Right lobe of liver (tissue), 6 donors: ENCODE measurements around the gene PPP1R37. TPM values are rescaled to one million over a fixed set of nuclear protein-coding genes. Genes with fewer than 3 reads are reported as not detected.

ENCODE experiments used
- ATAC-seq, 4 donors: fragments of 200-7000 bp; cut with Tn5 transposase; one replicate each; pipeline ENCODE4 v1.9.1; 2020; ENCODE audit warnings: mild to moderate bottlenecking in 4 of 4, moderate library complexity in 4 of 4
- DNase-seq, 3 donors: peaks; one replicate each; pipeline ENCODE4 v3.0.0-alpha.2; 2020
- H3K27ac ChIP-seq, 3 donors: fragments of 200-600 bp; one replicate each; pipeline ENCODE4 v1.8.0; 2022
- H3K27me3 ChIP-seq, 2 donors: fragments of 200-600 bp; one replicate each; pipeline ENCODE4 v1.8.0; 2022
- H3K36me3 ChIP-seq, 4 donors: fragments of 200-600 bp; sonication (generic) in 1 of 4; one replicate each; pipeline versions ENCODE4 v1.5.1 to v1.8.0; 2017 to 2022; ENCODE audit warnings: control low read depth in 1 of 4
- H3K4me1 ChIP-seq, 4 donors: fragments of 200-600 bp; sonication (generic) in 1 of 4; one replicate each; pipeline versions ENCODE4 v1.5.1 to v1.8.0; 2017 to 2022; ENCODE audit warnings: control low read depth in 1 of 4
- H3K4me3 ChIP-seq, 3 donors: fragments of 200-600 bp; one replicate each; pipeline ENCODE4 v1.8.0; 2022
- H3K9me3 ChIP-seq, 4 donors: fragments of 200-600 bp; sonication (generic) in 1 of 4; one replicate each; pipeline versions ENCODE4 v1.5.1 to v1.8.0; 2017 to 2022; ENCODE audit warnings: control low read depth in 1 of 4
- POLR2A ChIP-seq: fragments of 450-650 bp; IDR thresholded peaks from one replicate; pipeline ENCODE4 v1.6.1; 2017; ENCODE audit warnings: antibody characterized with exemption, mild to moderate bottlenecking
- WGBS: methylation state at CpG from one replicate; pipeline ENCODE4 v1.1.6; 2018; ENCODE audit warnings: low coverage, low lambda C conversion rate; ENCODE audit not compliant: insufficient coverage; ENCODE audit errors: missing lambda C conversion rate; 5-methylcytosine and 5-hydroxymethylcytosine counted together
- intact Hi-C, 2 donors: fragments of 100-400 bp; cut with DNase I; formaldehyde crosslinking; loops; one replicate each; pipeline versions ENCODE4 v1.11.2 to v1.14.1; 2022
- total RNA-seq, 6 experiments: library from RNA; depleted of rRNA in 2 of 6; stranded (reverse); fragments of >200 nt in 2 of 6; fragmentation: NEBNext Ultra II Directional in 3 of 6; extraction: Animal tissue kit (Norgen Biotek cat#: 25700) in 3 of 6; gene quantifications; one replicate each; pipeline versions ENCODE4 v1.1.0 to v1.2.4, GENCODE V29; 2016 to 2023
- TF ChIP-seq, protein P1 (sequence below), 4 donors: fragments of 200-600 bp in 3 of 4; fragments of 450-650 bp in 1 of 4; IDR thresholded peaks; one replicate each; pipeline versions ENCODE4 v1.5.1 to v1.8.0; 2016 to 2022; ENCODE audit warnings: antibody characterized with exemption in 4 of 4, mild to moderate bottlenecking in 2 of 4
- donor health status: DM: no; HTN: yes; CAD: no.
- donor health status: DM: no; HTN: no; CAD: no.
- donor health status: DM: no; HTN: no; CAD: no.
- donor health status: DM: no; HTN: yes; CAD: no.
- donor health status: DM: no; HTN: yes; CAD: no.

The PPP1R37 gene
- total RNA-seq, 6 experiments from 2014 or later = 10.1 to 14.3 (median 11.0) TPM

DNA sequence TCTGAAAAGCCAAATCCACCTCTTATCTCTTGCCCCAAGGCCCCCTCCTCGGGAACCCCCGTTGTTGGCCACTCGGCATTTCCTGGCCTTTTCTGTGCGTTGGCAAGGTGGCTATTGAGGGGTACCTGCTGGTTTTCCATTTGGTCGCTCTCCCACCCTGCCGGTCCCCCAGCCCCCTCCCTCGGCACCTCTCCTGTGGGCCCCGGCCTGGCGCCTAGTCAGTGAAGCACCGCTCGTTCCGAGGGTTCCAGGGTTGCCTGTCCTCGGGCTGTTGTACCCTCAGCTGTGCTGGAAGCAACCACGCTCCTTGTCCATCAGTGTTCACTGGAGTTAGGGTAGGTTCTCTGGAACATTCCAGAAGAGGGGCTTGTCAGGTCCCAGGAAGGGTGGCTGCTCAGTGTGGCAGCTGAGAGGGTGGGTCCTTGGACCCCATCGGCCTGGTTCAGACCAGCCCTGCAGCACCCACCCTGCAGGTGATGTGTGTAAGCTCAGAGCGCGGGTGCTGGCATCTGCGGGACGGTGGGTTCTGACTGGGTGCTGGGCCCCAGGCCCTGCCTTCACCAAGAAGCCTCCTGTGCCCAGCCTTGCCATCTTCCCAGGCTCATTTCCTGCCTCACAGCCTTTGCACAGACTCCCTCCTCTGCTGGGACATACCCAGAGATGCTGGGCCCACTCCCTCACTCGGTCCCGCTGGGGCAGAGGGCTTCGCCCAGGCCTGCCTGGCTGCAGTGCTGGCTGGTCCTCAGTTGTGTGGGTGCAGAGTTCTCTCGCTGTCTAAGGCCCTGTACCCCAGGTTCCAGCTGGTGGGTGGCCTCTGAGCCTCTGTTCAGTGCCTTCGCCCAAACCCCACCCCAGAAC is 46.5 kb downstream of the PPP1R37 start:
- ATAC-seq = no peak
- 74% methylated on average over 3 of the region's 24 CpGs for WGBS
- TF ChIP-seq, protein P1, sequence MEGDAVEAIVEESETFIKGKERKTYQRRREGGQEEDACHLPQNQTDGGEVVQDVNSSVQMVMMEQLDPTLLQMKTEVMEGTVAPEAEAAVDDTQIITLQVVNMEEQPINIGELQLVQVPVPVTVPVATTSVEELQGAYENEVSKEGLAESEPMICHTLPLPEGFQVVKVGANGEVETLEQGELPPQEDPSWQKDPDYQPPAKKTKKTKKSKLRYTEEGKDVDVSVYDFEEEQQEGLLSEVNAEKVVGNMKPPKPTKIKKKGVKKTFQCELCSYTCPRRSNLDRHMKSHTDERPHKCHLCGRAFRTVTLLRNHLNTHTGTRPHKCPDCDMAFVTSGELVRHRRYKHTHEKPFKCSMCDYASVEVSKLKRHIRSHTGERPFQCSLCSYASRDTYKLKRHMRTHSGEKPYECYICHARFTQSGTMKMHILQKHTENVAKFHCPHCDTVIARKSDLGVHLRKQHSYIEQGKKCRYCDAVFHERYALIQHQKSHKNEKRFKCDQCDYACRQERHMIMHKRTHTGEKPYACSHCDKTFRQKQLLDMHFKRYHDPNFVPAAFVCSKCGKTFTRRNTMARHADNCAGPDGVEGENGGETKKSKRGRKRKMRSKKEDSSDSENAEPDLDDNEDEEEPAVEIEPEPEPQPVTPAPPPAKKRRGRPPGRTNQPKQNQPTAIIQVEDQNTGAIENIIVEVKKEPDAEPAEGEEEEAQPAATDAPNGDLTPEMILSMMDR (IDR thresholded peaks at IDR 0.05) = no peak
- no peak for TF ChIP-seq POLR2A
- no peak for DNase-seq
- Histone ChIP-seq H3K27me3 (no peaks in the 10 kb centered on the region), H3K36me3 (peaks cover 0 to 6% (median 0%) of the 10 kb centered on the region in 4 donors), H3K9me3 (no peaks in the 10 kb centered on the region), H3K27ac (no peak overlapping the region), H3K4me3 (no peak overlapping the region), H3K4me1 (no peaks in the 10 kb centered on the region)
- intact Hi-C loops = no loop called here

DNA sequence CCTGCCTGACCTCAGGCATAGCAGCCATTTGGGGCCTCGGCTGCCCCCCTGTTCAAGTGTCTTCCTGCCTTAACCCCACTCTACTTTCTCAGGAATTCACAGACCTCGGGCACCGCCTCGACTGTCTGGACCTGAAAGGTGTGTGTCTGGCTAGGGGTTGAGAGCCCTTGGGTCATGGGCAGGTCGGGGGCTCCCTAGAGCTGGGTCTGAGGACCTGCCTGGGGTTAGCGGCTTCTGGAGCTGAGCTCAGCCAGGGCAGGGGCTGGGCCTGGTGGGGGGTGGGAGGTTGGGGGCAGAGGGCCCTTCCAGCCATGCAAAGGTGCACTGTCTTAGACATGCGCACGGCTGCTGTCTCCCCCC is 47.1 kb downstream of the PPP1R37 start:
- no peak overlapping the region for H3K4me3 ChIP-seq
- no peak for ATAC-seq
- no peaks in the 10 kb centered on the region for H3K27me3 ChIP-seq
- H3K4me1 ChIP-seq = no peaks in the 10 kb centered on the region
- no peak for TF ChIP-seq POLR2A
- TF ChIP-seq, protein P1 (IDR thresholded peaks at IDR 0.05) = no peak
- intact Hi-C loops = no loop called here
- H3K27ac ChIP-seq = no peak overlapping the region
- no peak for DNase-seq
- 92% methylated on average over 2 of the region's 8 CpGs for WGBS
- peaks cover 0 to 9% (median 0%) of the 10 kb centered on the region in 4 donors for H3K36me3 ChIP-seq
- no peaks in the 10 kb centered on the region for H3K9me3 ChIP-seq

DNA sequence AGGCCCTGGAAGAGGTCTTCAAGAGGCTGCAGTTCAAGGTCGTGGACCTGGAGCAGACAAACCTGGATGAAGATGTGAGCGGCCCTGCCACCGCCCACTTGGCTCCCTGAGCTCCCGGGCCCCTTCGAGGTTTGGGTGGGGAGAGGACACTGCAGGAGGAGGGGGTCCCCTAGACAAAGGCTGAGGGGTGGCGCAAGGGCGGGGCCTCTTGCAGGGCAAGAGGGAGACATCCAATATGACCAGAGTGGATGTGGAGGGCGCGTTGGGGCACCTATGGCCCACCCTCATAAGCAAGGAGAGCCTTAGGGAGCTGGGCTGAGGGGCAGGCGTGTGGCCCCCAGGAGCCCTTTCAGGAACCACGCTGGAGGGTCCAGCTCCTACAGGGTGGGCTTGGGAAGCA is 47.6 kb downstream of the PPP1R37 start:
- no peak for ATAC-seq
- no peaks in the 10 kb centered on the region for H3K9me3 ChIP-seq
- no peaks in the 10 kb centered on the region for H3K4me1 ChIP-seq
- 93% methylated on average over 5 of the region's 11 CpGs for WGBS
- TF ChIP-seq POLR2A = no peak
- TF ChIP-seq, protein P1 (IDR thresholded peaks at IDR 0.05) = no peak
- DNase-seq = no peak
- no peak overlapping the region for H3K4me3 ChIP-seq
- H3K27me3 ChIP-seq = no peaks in the 10 kb centered on the region
- H3K27ac ChIP-seq = no peak overlapping the region
- intact Hi-C loops = no loop called here
- H3K36me3 ChIP-seq = peaks cover 0 to 13% (median 0%) of the 10 kb centered on the region in 4 donors

DNA sequence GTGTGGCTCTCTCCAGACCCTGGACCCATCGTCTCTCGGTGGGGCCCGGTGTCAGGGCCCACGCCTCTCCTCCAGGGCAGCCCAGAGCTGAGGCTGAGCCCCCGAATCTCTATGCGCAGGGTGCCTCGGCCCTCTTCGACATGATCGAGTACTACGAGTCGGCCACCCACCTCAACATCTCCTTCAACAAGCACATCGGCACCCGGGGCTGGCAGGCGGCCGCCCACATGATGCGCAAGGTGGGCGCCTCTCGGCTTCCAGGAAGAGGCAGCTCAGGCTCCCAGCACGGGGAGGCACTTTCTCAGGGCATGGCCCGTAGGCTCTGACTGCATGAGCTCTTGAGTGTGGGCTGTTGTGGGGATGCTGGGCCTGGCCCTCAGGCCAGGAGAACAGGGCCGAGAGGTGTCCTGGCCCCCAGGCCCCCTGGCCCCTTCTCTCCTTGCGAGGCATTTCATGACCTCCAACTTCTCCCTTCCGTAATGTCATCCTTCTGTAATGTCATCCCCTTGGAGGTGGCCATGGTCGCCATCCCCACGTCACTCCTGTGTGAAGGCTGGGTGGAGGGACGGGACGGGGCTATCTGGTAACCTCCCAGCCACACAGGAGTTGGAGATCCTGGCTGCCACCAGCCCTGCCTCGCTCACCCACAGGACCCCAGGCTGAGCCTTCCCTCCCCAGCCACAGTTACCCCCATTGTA is 48.4 kb downstream of the PPP1R37 start:
- H3K9me3 ChIP-seq = no peaks in the 10 kb centered on the region
- H3K27ac ChIP-seq = no peak overlapping the region
- H3K27me3 ChIP-seq = no peaks in the 10 kb centered on the region
- intact Hi-C loops = no loop called here
- 93% methylated on average over 3 of the region's 28 CpGs for WGBS
- no peaks in the 10 kb centered on the region for H3K4me1 ChIP-seq
- ATAC-seq (no peak), DNase-seq (no peak)
- TF ChIP-seq, protein P1 (IDR thresholded peaks at IDR 0.05) = no peak
- no peak overlapping the region for H3K4me3 ChIP-seq
- H3K36me3 ChIP-seq = peaks cover 0 to 13% (median 0%) of the 10 kb centered on the region in 4 donors
